ENCODE results near the gene HNF1B.

GRCh38 chr17:37754363-37754762 is 9.5 kb upstream of the HNF1B start:
- TF ChIP-seq, protein P1, sequence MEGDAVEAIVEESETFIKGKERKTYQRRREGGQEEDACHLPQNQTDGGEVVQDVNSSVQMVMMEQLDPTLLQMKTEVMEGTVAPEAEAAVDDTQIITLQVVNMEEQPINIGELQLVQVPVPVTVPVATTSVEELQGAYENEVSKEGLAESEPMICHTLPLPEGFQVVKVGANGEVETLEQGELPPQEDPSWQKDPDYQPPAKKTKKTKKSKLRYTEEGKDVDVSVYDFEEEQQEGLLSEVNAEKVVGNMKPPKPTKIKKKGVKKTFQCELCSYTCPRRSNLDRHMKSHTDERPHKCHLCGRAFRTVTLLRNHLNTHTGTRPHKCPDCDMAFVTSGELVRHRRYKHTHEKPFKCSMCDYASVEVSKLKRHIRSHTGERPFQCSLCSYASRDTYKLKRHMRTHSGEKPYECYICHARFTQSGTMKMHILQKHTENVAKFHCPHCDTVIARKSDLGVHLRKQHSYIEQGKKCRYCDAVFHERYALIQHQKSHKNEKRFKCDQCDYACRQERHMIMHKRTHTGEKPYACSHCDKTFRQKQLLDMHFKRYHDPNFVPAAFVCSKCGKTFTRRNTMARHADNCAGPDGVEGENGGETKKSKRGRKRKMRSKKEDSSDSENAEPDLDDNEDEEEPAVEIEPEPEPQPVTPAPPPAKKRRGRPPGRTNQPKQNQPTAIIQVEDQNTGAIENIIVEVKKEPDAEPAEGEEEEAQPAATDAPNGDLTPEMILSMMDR (IDR thresholded peaks at IDR 0.05) = no peak
- no peak for TF ChIP-seq POLR2A (IDR thresholded peaks at IDR 0.05)
